H9 (cell line): ENCODE measurements around the gene KCNQ2. TPM values are rescaled to one million over a fixed set of nuclear protein-coding genes. Genes with fewer than 3 reads are reported as not detected.

Experiments used
- DNase-seq: peaks from one replicate; pipeline ENCODE4 v3.0.0-alpha.2; 2017
- H2AFZ ChIP-seq: one replicate; pipeline ENCODE4 v1.6.1; 2013; ENCODE audit warnings: mild to moderate bottlenecking, low read length, control low read depth, moderate library complexity
- H2AK5ac ChIP-seq: 2 replicates; pipeline ENCODE4 v1.6.1; 2013; ENCODE audit warnings: low read length, control low read depth, mixed read lengths; ENCODE audit not compliant: insufficient read length
- H2BK120ac ChIP-seq: one replicate; pipeline ENCODE4 v1.6.1; 2013; ENCODE audit warnings: low read depth, mild to moderate bottlenecking, low read length, control low read depth, inconsistent platforms; ENCODE audit not compliant: poor library complexity, severe bottlenecking
- H2BK12ac ChIP-seq: 2 replicates; pipeline ENCODE4 v1.6.1; 2013; ENCODE audit warnings: low read length, control low read depth, mixed read lengths, low read depth; ENCODE audit not compliant: insufficient read length
- H2BK15ac ChIP-seq: 2 replicates; pipeline ENCODE4 v1.6.1; 2013; ENCODE audit warnings: low read depth, low read length, control low read depth
- H2BK20ac ChIP-seq: one replicate; pipeline ENCODE4 v1.6.1; 2013; ENCODE audit warnings: low read depth, mild to moderate bottlenecking, low read length, control low read depth, inconsistent platforms; ENCODE audit not compliant: poor library complexity, severe bottlenecking
- H2BK5ac ChIP-seq: 2 replicates; pipeline ENCODE4 v1.6.1; 2013; ENCODE audit warnings: low read length, control low read depth, mixed read lengths; ENCODE audit not compliant: insufficient read length
- H3K14ac ChIP-seq: 2 replicates; pipeline ENCODE4 v1.6.1; 2013; ENCODE audit warnings: low read length, control low read depth; ENCODE audit not compliant: insufficient read depth
- H3K18ac ChIP-seq: 2 replicates; pipeline ENCODE4 v1.6.1; 2013; ENCODE audit warnings: low read depth, mild to moderate bottlenecking, mixed read lengths, low read length, control low read depth; ENCODE audit not compliant: insufficient read length
- H3K23ac ChIP-seq: 2 replicates; pipeline ENCODE4 v1.6.1; 2013; ENCODE audit warnings: low read length, control low read depth, mixed read lengths, low read depth; ENCODE audit not compliant: insufficient read length
- H3K23me2 ChIP-seq: 2 replicates; pipeline ENCODE4 v1.6.1; 2013; ENCODE audit warnings: low read depth, mild to moderate bottlenecking, mixed read lengths, low read length, control low read depth; ENCODE audit not compliant: insufficient read length, poor library complexity, severe bottlenecking
- H3K27ac ChIP-seq: 2 replicates; pipeline ENCODE4 v1.5.1; 2013; ENCODE audit warnings: low read length, control low read depth, mixed read lengths, low read depth; ENCODE audit not compliant: insufficient read length
- H3K27me3 ChIP-seq: 2 replicates; pipeline ENCODE4 v1.6.1; 2013; ENCODE audit warnings: low read length, control low read depth, inconsistent platforms; ENCODE audit not compliant: insufficient read depth
- H3K4ac ChIP-seq: 2 replicates; pipeline ENCODE4 v1.6.1; 2013; ENCODE audit warnings: low read depth, mild to moderate bottlenecking, control low read depth, inconsistent platforms, low read length, moderate library complexity
- H3K4me1 ChIP-seq: 2 replicates; pipeline ENCODE4 v1.6.1; 2013; ENCODE audit warnings: low read length, control low read depth, inconsistent platforms; ENCODE audit not compliant: insufficient read depth
- H3K4me2 ChIP-seq: 2 replicates; pipeline ENCODE4 v1.6.1; 2013; ENCODE audit warnings: low read length, control low read depth, mixed read lengths; ENCODE audit not compliant: insufficient read length, insufficient read depth
- H3K56ac ChIP-seq: 2 replicates; pipeline ENCODE4 v1.6.1; 2013; ENCODE audit warnings: low read depth, mild to moderate bottlenecking, mixed read lengths, low read length, control low read depth; ENCODE audit not compliant: insufficient read length
- H3K79me1 ChIP-seq: 2 replicates; pipeline ENCODE4 v1.6.1; 2013; ENCODE audit warnings: low read depth, mild to moderate bottlenecking, moderate library complexity, low read length, control low read depth, inconsistent platforms; ENCODE audit not compliant: insufficient read depth, poor library complexity, severe bottlenecking
- H3K79me2 ChIP-seq: 2 replicates; pipeline ENCODE4 v1.6.1; 2013; ENCODE audit warnings: low read length, control low read depth, inconsistent platforms; ENCODE audit not compliant: insufficient read depth
- H3K9ac ChIP-seq: 2 replicates; pipeline ENCODE4 v1.6.1; 2013; ENCODE audit warnings: low read length, control low read depth, mixed read lengths; ENCODE audit not compliant: insufficient read length; ENCODE audit errors: extremely low read depth
- H3K9me3 ChIP-seq: one replicate; pipeline ENCODE4 v1.6.1; 2013; ENCODE audit warnings: low read depth, low read length, inconsistent platforms; ENCODE audit not compliant: control insufficient read depth
- H3T11ph ChIP-seq: one replicate; pipeline ENCODE4 v1.6.1; 2013; ENCODE audit warnings: mild to moderate bottlenecking, low read length, control low read depth, inconsistent platforms
- H4K20me1 ChIP-seq: one replicate; pipeline ENCODE4 v1.6.1; 2013; ENCODE audit not compliant: control insufficient read depth, insufficient read length, insufficient read depth
- H4K5ac ChIP-seq: 2 replicates; pipeline ENCODE4 v1.6.1; 2013; ENCODE audit warnings: low read depth, mild to moderate bottlenecking, mixed read lengths, low read length, control low read depth; ENCODE audit not compliant: insufficient read length
- H4K8ac ChIP-seq: replicated peaks from 2 replicates; pipeline ENCODE4 v1.6.1; 2013; ENCODE audit warnings: low read length, control low read depth, mixed read lengths, low read depth; ENCODE audit not compliant: insufficient read length
- H4K91ac ChIP-seq: 2 replicates; pipeline ENCODE4 v1.6.1; 2013; ENCODE audit warnings: low read depth, mild to moderate bottlenecking, moderate library complexity, mixed read lengths, low read length, control low read depth; ENCODE audit not compliant: insufficient read length
- H3K27ac Mint-ChIP-seq, 3 experiments: 2 replicates in 2 of 3; 3 replicates in 1 of 3; pipeline ENCODE4 v1.8.0; 2020 to 2021; ENCODE audit warnings: mixed read lengths in 3 of 3, mild to moderate bottlenecking in 1 of 3, moderate library complexity in 1 of 3
- H3K27me3 Mint-ChIP-seq: 2 replicates; pipeline ENCODE4 v1.8.0; 2021; ENCODE audit warnings: low read depth, mild to moderate bottlenecking, moderate library complexity, mixed read lengths
- H3K36me3 Mint-ChIP-seq, 3 experiments: 2 replicates in 2 of 3; 3 replicates in 1 of 3; pipeline ENCODE4 v1.8.0; 2020 to 2021; ENCODE audit warnings: low read depth in 3 of 3, mixed read lengths in 3 of 3; ENCODE audit not compliant: insufficient read depth in 1 of 3
- H3K4me1 Mint-ChIP-seq, 2 experiments: 2 replicates each; pipeline ENCODE4 v1.8.0; 2020; ENCODE audit warnings: mixed read lengths in 2 of 2
- H3K4me3 Mint-ChIP-seq, 2 experiments: 2 replicates in 1 of 2; 3 replicates in 1 of 2; pipeline ENCODE4 v1.8.0; 2020 to 2021; ENCODE audit warnings: mild to moderate bottlenecking in 2 of 2, mixed read lengths in 2 of 2, moderate library complexity in 1 of 2
- H3K9me3 Mint-ChIP-seq, 2 experiments: 2 replicates in 1 of 2; 3 replicates in 1 of 2; pipeline ENCODE4 v1.8.0; 2020; ENCODE audit warnings: mild to moderate bottlenecking in 2 of 2, mixed read lengths in 2 of 2, moderate library complexity in 1 of 2
- CTCF ChIP-seq: fragments of 200-600 bp; sonication (generic); conservative IDR thresholded peaks from 3 replicates; pipeline ENCODE4 v1.8.0; 2021; ENCODE audit warnings: antibody characterized with exemption, mild to moderate bottlenecking
- whole genome bisulfite sequencing: extraction: QIAGEN DNeasy Blood & Tissue Kit; methylation state at CpG from one replicate; pipeline ENCODE4 v1.1.7; 2013; ENCODE audit warnings: missing lambda C conversion rate, low lambda C conversion rate, mixed read lengths; ENCODE audit not compliant: insufficient read length; ENCODE audit errors: extremely low coverage; 5-methylcytosine and 5-hydroxymethylcytosine counted together
- total RNA-seq: library from RNA; stranded (reverse); gene quantifications from 2 replicates; pipeline ENCODE4 v1.2.1, GENCODE V29; 2021

The KCNQ2 gene
- total RNA-seq, 1 experiment from 2014 or later: 69.2 TPM

DNA sequence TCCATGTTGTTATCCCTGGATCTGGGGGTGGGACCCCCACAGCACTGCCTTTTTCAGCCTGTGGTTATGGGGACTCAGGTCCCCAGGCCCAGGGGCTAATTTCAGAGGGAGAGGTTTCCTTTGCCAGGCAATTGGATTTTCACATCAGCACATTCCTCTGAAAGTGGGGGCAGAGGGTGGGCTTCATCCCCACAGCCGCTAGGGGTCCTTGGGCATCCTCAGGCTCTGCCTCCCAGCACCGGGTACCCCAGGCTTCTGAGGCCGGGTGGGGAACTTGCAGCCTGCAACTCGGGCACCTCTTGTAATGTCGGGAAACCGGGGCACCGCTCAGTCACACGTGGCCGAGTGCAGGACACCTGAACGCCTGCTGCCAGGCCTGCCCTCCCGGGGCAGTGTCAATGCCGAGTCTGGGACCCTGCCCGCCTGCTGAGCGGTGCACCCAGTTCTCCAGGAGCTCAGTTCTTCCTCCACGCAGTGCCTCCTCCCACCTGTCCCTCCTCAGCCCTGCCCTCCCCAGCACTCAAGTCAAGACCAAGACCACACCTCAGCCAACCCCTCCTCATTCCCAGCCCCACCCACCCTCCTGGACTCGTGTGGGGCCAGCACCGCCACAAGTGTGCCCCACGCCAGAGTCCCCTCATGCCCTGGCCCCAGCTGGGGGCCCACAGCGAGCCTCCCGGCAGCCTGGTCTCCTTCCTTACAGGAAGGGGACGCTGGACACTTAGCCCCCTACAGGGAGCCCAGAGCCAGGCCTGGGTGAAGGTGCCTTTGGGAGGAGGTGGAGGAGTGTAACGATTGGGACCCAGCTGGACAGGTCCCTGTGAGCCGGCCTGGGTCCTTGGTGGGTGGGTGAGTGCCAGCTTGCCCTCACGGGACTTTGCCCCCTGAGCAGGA is 102.5 kb downstream of the KCNQ2 start:
- no peak overlapping the region for H3K4me3 Mint-ChIP-seq
- Histone ChIP-seq H3K18ac (no peak overlapping the region), H3K23ac (no peak overlapping the region), H3K27ac (no peak overlapping the region), H3K23me2 (no peaks in the 10 kb centered on the region), H4K91ac (no peak overlapping the region), H2BK12ac (no peak overlapping the region), H2BK15ac (no peak overlapping the region), H3K4me1 (no peaks in the 10 kb centered on the region), H2AK5ac (no peak overlapping the region), H3K9ac (no peak overlapping the region), H4K20me1 (peaks cover 2% of the 10 kb centered on the region), H3K4me2 (no peak overlapping the region), H4K5ac (no peak overlapping the region), H3T11ph (no peak overlapping the region), H2BK5ac (no peak overlapping the region), H3K56ac (no peak overlapping the region), H3K4ac (no peak overlapping the region), H4K8ac (no peak overlapping the region), H3K79me2 (no peaks in the 10 kb centered on the region), H3K79me1 (no peaks in the 10 kb centered on the region), H2BK20ac (no peak overlapping the region), H3K9me3 (no peaks in the 10 kb centered on the region), H3K14ac (no peak overlapping the region; the same call in 1 of the 2 replicates), H2AFZ (no peak overlapping the region), H3K27me3 (no peaks in the 10 kb centered on the region), H2BK120ac (no peak overlapping the region)
- peak; percentile 57 for TF ChIP-seq CTCF
- no peak for DNase-seq
- peaks cover 9 to 18% of the 10 kb centered on the region in 2 experiments for H3K4me1 Mint-ChIP-seq
- peak overlapping the region in 1 of 3 experiments; percentile 59; a peak in 1 of 7 replicates for H3K27ac Mint-ChIP-seq
- H3K36me3 Mint-ChIP-seq: no peaks in the 10 kb centered on the region
- peaks cover 3% of the 10 kb centered on the region; the same call in 1 of the 2 replicates for H3K27me3 Mint-ChIP-seq
- WGBS: no CpG with 5 or more reads among the region's 24 CpGs
- no peaks in the 10 kb centered on the region for H3K9me3 Mint-ChIP-seq
